NCI-H69 (cell line): Measurements from ENCODE around the gene RHOG.

Experiments
- DNase-seq: peaks from one replicate; lab custom pipeline; 2025; lab: John Stamatoyannopoulos, UW

RHOG gene

GRCh38 chr11:3859373-3859881, 18.7 kb upstream of the RHOG start:
- DNase-seq: peak; percentile 50

- DNase-seq: no peak
These were observed 16.9 kb upstream of the RHOG start for GRCh38 chr11:3857628-3858027.

- no peak for DNase-seq
These were observed 16.2 kb upstream of the RHOG start for GRCh38 chr11:3856856-3857553.

- peak; percentile 66 for DNase-seq
These were observed 15.2 kb upstream of the RHOG start for GRCh38 chr11:3855808-3856491.

GRCh38 chr11:3854977-3855807, 14.4 kb upstream of the RHOG start, which contains the start of gene STIM1:
Gene STIM1, plus strand, starts transcription at chr11:3855664. Its CDS starts 607 bp downstream, at chr11:3856271.
- DNase-seq: peak; percentile 95

- DNase-seq: no peak
These were observed 13.9 kb upstream of the RHOG start for GRCh38 chr11:3854660-3854976.

GRCh38 chr11:3853899-3854659, 13.3 kb upstream of the RHOG start:
- DNase-seq: peak; percentile 58

GRCh38 chr11:3853545-3853842, 12.7 kb upstream of the RHOG start:
- no peak for DNase-seq

GRCh38 chr11:3849297-3849874, 8.6 kb upstream of the RHOG start:
- peak; percentile 61 for DNase-seq

GRCh38 chr11:3845670-3846069, 4.9 kb upstream of the RHOG start:
- DNase-seq: no peak

- no peak for DNase-seq
These were observed 4.5 kb upstream of the RHOG start for GRCh38 chr11:3845246-3845645.

- DNase-seq: no peak
These were observed 2.6 kb upstream of the RHOG start for GRCh38 chr11:3843326-3843725.

- peak; percentile 93 for DNase-seq
These were observed 929 bp upstream of the RHOG start for GRCh38 chr11:3841426-3842350.

GRCh38 chr11:3840004-3840869, 522 bp downstream of the RHOG start:
- no peak for DNase-seq

GRCh38 chr11:3838504-3838903, 2.3 kb downstream of the RHOG start:
- no peak for DNase-seq

- DNase-seq: no peak
These were observed 3.0 kb downstream of the RHOG start for GRCh38 chr11:3837793-3838192.

GRCh38 chr11:3836903-3837302, 3.9 kb downstream of the RHOG start:
- DNase-seq: no peak

- no peak for DNase-seq
These were observed 5.0 kb downstream of the RHOG start for GRCh38 chr11:3835751-3836150.

- DNase-seq: no peak
These were observed 5.9 kb downstream of the RHOG start for GRCh38 chr11:3834664-3835461.
